Prostate gland (tissue), 2 donors: Measurements from ENCODE around the gene GINS2.

ENCODE experiments used
- POLR2A ChIP-seq: fragments of 450-650 bp; IDR thresholded peaks from one replicate; pipeline ENCODE4 v1.6.1; 2016; ENCODE audit warnings: antibody characterized with exemption, mild to moderate bottlenecking
- POLR2AphosphoS5 ChIP-seq: sonication (generic); formaldehyde crosslinking; IDR thresholded peaks from one replicate; pipeline ENCODE4 v1.6.1; 2017; ENCODE audit warnings: antibody characterized with exemption
- TF ChIP-seq, protein P1 (sequence below), 4 experiments: fragments of 200-600 bp in 2 of 4; fragments of 450-650 bp in 2 of 4; sonication (generic) in 2 of 4; IDR thresholded peaks; 1 replicate in 3 of 4; 2 replicates in 1 of 4; pipeline ENCODE4 v1.5.1; 2016 to 2019; ENCODE audit warnings: antibody characterized with exemption in 4 of 4, mild to moderate bottlenecking in 2 of 4, moderate library complexity in 2 of 4

DNA sequence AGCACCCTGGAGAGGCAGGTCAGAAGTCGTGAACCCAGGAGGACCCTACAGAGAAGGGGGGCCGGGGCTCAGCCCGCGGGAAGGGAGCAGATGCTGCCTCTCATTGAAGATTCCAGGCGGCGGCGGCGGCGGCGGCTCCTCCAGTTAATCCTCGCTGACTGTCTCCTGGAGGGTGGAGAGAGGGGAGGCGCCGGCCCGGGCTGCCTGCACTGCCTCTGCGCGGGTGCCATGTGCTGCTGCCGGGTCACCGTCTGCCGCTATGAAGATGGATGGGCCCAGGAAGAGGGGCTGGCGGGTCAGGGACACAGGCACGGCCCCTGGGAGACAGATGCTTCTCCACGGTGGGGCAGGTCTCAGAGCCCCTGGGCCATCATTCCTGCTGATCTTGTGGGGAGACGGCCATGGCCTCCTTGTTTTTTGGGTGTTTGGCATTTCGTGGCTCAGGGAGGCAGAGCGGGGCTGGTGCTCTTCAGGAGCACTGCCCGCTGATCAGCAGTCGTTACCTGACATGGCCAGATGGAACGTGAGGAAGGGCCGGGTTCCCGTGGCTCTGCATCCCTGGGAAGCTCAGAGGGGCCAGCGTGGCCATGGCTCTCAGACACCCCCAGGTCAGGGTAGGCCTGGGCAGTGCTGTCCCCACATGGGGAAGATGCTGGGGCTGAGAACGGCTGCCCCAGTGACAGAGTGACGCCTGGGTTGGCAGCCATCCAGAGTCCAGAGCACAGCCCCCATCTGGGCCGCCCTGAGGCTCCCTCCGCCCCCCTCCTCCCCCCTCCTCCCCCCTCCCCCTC is 36.1 kb downstream of the GINS2 start:
- TF ChIP-seq, protein P1, sequence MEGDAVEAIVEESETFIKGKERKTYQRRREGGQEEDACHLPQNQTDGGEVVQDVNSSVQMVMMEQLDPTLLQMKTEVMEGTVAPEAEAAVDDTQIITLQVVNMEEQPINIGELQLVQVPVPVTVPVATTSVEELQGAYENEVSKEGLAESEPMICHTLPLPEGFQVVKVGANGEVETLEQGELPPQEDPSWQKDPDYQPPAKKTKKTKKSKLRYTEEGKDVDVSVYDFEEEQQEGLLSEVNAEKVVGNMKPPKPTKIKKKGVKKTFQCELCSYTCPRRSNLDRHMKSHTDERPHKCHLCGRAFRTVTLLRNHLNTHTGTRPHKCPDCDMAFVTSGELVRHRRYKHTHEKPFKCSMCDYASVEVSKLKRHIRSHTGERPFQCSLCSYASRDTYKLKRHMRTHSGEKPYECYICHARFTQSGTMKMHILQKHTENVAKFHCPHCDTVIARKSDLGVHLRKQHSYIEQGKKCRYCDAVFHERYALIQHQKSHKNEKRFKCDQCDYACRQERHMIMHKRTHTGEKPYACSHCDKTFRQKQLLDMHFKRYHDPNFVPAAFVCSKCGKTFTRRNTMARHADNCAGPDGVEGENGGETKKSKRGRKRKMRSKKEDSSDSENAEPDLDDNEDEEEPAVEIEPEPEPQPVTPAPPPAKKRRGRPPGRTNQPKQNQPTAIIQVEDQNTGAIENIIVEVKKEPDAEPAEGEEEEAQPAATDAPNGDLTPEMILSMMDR (IDR thresholded peaks at IDR 0.05) = peak in 1 of 4 experiments; percentile 8
- TF ChIP-seq POLR2A = no peak
- no peak for TF ChIP-seq POLR2AphosphoS5
